ENCODE measurements around the gene TMEM130.

DNA sequence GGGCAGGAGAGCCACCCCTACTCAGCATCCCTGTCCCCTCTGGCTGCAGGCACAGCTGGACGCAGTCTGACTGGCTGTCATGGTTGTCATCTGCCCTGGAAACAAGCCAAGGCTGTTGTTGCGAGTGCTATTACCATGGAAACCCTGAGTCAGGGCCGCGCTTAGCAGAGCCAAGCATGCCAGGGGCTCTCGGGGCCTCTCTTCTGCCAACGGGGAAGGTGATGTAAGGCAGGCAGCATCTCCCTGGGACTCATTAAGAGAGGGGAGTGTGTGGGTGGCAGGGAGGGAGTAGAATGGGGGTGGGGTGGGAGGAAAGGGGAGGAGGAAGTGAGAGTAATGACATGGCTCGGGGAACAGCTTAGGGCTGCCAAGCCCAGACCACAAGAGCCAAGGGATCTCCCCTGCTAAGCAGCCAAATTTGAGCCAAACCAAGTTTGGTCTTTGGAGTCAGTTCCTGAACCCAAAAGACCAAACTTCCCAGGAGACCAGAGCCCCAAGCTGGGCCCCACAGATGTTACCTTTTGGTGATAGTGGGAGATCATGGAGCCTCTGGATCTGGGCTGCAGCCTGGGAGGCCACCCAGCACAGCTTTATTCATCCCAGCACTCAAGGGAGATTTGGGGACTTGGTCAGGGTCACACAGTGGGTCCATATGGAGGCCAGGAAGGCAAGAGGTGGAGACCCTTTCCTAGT is 67.6 kb downstream of the TMEM130 start:
- TF ChIP-seq, protein P1, sequence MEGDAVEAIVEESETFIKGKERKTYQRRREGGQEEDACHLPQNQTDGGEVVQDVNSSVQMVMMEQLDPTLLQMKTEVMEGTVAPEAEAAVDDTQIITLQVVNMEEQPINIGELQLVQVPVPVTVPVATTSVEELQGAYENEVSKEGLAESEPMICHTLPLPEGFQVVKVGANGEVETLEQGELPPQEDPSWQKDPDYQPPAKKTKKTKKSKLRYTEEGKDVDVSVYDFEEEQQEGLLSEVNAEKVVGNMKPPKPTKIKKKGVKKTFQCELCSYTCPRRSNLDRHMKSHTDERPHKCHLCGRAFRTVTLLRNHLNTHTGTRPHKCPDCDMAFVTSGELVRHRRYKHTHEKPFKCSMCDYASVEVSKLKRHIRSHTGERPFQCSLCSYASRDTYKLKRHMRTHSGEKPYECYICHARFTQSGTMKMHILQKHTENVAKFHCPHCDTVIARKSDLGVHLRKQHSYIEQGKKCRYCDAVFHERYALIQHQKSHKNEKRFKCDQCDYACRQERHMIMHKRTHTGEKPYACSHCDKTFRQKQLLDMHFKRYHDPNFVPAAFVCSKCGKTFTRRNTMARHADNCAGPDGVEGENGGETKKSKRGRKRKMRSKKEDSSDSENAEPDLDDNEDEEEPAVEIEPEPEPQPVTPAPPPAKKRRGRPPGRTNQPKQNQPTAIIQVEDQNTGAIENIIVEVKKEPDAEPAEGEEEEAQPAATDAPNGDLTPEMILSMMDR (conservative IDR thresholded peaks at IDR 0.05): no peak
- no peak for TF ChIP-seq ZFX (IDR thresholded peaks at IDR 0.05)

All from C4-2B (cell line).